ENCODE measurements around the gene OR2V2. TPM values are rescaled to one million over a fixed set of nuclear protein-coding genes. Genes with fewer than 3 reads are reported as not detected.

OR2V2 gene
- total RNA-seq, 2 experiments from 2014 or later = not detected

GRCh38 chr5:181124526-181124925 lies 22.9 kb upstream of the OR2V2 start:
- H3K27me3 Mint-ChIP-seq = peaks cover 93% of the 10 kb centered on the region
- Histone ChIP-seq H3K4me3 (ENCODE audit: low read length) (no peak overlapping the region), H3K36me3 (ENCODE audit: insufficient read depth, low read length) (no peaks in the 10 kb centered on the region), H3K27me3 (ENCODE audit: control insufficient read depth in 1 of 2, insufficient read depth in 2 of 2, low read length in 2 of 2) (peaks cover 31 to 59% of the 10 kb centered on the region in 2 experiments), H3K27ac (ENCODE audit: low read depth in 1 of 2, low read length in 2 of 2) (no peak overlapping the region), H3K4me1 (ENCODE audit: insufficient read depth, low read length) (no peaks in the 10 kb centered on the region), H3K9me3 (ENCODE audit: control insufficient read depth in 1 of 2, insufficient read depth in 1 of 2, low read length in 2 of 2) (peaks cover 0 to 17% of the 10 kb centered on the region in 2 experiments)
- H3K9me3 Mint-ChIP-seq = no peaks in the 10 kb centered on the region
- no peak overlapping the region for H3K4me3 Mint-ChIP-seq
- TF ChIP-seq CTCF (IDR thresholded peaks at IDR 0.05) = no peak
- no peaks in the 10 kb centered on the region for H3K4me1 Mint-ChIP-seq (ENCODE audit: low read depth)
- intact Hi-C loops (cut with DNase I, micrococcal nuclease) = no loop called here
- no peaks in the 10 kb centered on the region for H3K36me3 Mint-ChIP-seq (ENCODE audit: low read depth)
- no peak for DNase-seq
- ATAC-seq (ENCODE audit: poor library complexity) = no peak
- CTCF ChIA-PET = no interaction called here
- no peak overlapping the region for H3K27ac Mint-ChIP-seq
- POLR2A ChIA-PET = no interaction called here

GRCh38 chr5:181126841-181127240 lies 20.5 kb upstream of the OR2V2 start:
- peaks cover 0 to 17% of the 10 kb centered on the region in 2 experiments for H3K9me3 ChIP-seq (ENCODE audit: control insufficient read depth in 1 of 2, insufficient read depth in 1 of 2, low read length in 2 of 2)
- no peaks in the 10 kb centered on the region for H3K36me3 Mint-ChIP-seq (ENCODE audit: low read depth)
- ATAC-seq (ENCODE audit: poor library complexity) (no peak), DNase-seq (no peak)
- no peaks in the 10 kb centered on the region for H3K36me3 ChIP-seq (ENCODE audit: insufficient read depth, low read length)
- H3K27me3 ChIP-seq (ENCODE audit: control insufficient read depth in 1 of 2, insufficient read depth in 2 of 2, low read length in 2 of 2) = peaks cover 19 to 50% of the 10 kb centered on the region in 2 experiments
- TF ChIP-seq CTCF (IDR thresholded peaks at IDR 0.05) = no peak
- no peak overlapping the region for H3K27ac ChIP-seq (ENCODE audit: low read depth in 1 of 2, low read length in 2 of 2)
- H3K27ac Mint-ChIP-seq = no peak overlapping the region
- CTCF ChIA-PET = no interaction called here
- no peaks in the 10 kb centered on the region for H3K4me1 ChIP-seq (ENCODE audit: insufficient read depth, low read length)
- no peak overlapping the region for H3K4me3 Mint-ChIP-seq
- intact Hi-C loops (cut with DNase I, micrococcal nuclease) = no loop called here
- H3K27me3 Mint-ChIP-seq = peaks cover 82% of the 10 kb centered on the region
- H3K4me1 Mint-ChIP-seq (ENCODE audit: low read depth) = no peaks in the 10 kb centered on the region
- H3K4me3 ChIP-seq (ENCODE audit: low read length) = no peak overlapping the region
- POLR2A ChIA-PET = no interaction called here
- H3K9me3 Mint-ChIP-seq = no peaks in the 10 kb centered on the region

GRCh38 chr5:181127456-181127855 lies 19.9 kb upstream of the OR2V2 start:
- Histone ChIP-seq H3K9me3 (ENCODE audit: control insufficient read depth in 1 of 2, insufficient read depth in 1 of 2, low read length in 2 of 2) (peaks cover 0 to 12% of the 10 kb centered on the region in 2 experiments), H3K27ac (ENCODE audit: low read depth in 1 of 2, low read length in 2 of 2) (no peak overlapping the region), H3K4me1 (ENCODE audit: insufficient read depth, low read length) (no peaks in the 10 kb centered on the region), H3K36me3 (ENCODE audit: insufficient read depth, low read length) (no peaks in the 10 kb centered on the region), H3K27me3 (ENCODE audit: control insufficient read depth in 1 of 2, insufficient read depth in 2 of 2, low read length in 2 of 2) (peaks cover 18 to 44% of the 10 kb centered on the region in 2 experiments), H3K4me3 (ENCODE audit: low read length) (no peak overlapping the region)
- DNase-seq (no peak), ATAC-seq (ENCODE audit: poor library complexity) (no peak)
- TF ChIP-seq CTCF (IDR thresholded peaks at IDR 0.05) = no peak
- ChIA-PET CTCF (no interaction called here), POLR2A (no interaction called here)
- Mint-ChIP-seq H3K9me3 (no peaks in the 10 kb centered on the region), H3K4me1 (ENCODE audit: low read depth) (no peaks in the 10 kb centered on the region), H3K27me3 (peaks cover 82% of the 10 kb centered on the region), H3K4me3 (no peak overlapping the region), H3K36me3 (ENCODE audit: low read depth) (no peaks in the 10 kb centered on the region), H3K27ac (no peak overlapping the region)
- intact Hi-C loops (cut with DNase I, micrococcal nuclease) = no loop called here
